ENCODE measurements around the gene SOBP.

- no peak for TF ChIP-seq MAX (CRISPR knock-in tag; IDR thresholded peaks at IDR 0.05)
- TF ChIP-seq ZNF317 (CRISPR knock-in tag; IDR thresholded peaks at IDR 0.05; ENCODE audit: borderline replicate concordance, low read depth): no peak
- no peak for TF ChIP-seq CTCF (IDR thresholded peaks at IDR 0.05)
- no peak for TF ChIP-seq CBFB (CRISPR knock-in tag; IDR thresholded peaks at IDR 0.05; ENCODE audit: low read depth)
- no peak for TF ChIP-seq ETV6 (CRISPR knock-in tag; IDR thresholded peaks at IDR 0.05)
- no peak for TF ChIP-seq ELF4 (CRISPR knock-in tag; IDR thresholded peaks at IDR 0.05; ENCODE audit: low read depth)
- no peak for TF ChIP-seq ZNF512 (CRISPR knock-in tag; IDR thresholded peaks at IDR 0.05; ENCODE audit: borderline replicate concordance)
- no peak for TF ChIP-seq NR2C2 (CRISPR knock-in tag; IDR thresholded peaks at IDR 0.05)
- no peak for TF ChIP-seq ZNF423 (CRISPR knock-in tag; IDR thresholded peaks at IDR 0.05)
- no peak for TF ChIP-seq JUN (CRISPR knock-in tag; IDR thresholded peaks at IDR 0.05)
- TF ChIP-seq ZNF671 (CRISPR knock-in tag; IDR thresholded peaks at IDR 0.05): no peak
Measured at GRCh38 chr6:107624541-107624940, 134.6 kb downstream of the SOBP start.

Data from WTC11 (cell line).